Ovary (tissue), 3 donors: ENCODE results near the gene GAK.

ENCODE experiments used
- EP300 ChIP-seq: sonication (generic); formaldehyde crosslinking; IDR thresholded peaks from one replicate; pipeline ENCODE4 v1.6.1; 2017; ENCODE audit warnings: antibody characterized with exemption
- POLR2A ChIP-seq: fragments of 450-650 bp; IDR thresholded peaks from one replicate; pipeline ENCODE4 v1.6.1; 2017; ENCODE audit warnings: antibody characterized with exemption, mild to moderate bottlenecking, moderate library complexity
- TF ChIP-seq, protein P1 (sequence below), 3 donors: fragments of 450-650 bp in 2 of 3; fragments of 200-600 bp in 1 of 3; IDR thresholded peaks; one replicate each; pipeline versions ENCODE4 v1.5.1 to v1.8.0; 2016 to 2022; ENCODE audit warnings: antibody characterized with exemption in 3 of 3, mild to moderate bottlenecking in 1 of 3
- donor health status: DM: no; HTN: no; CAD: no.

DNA sequence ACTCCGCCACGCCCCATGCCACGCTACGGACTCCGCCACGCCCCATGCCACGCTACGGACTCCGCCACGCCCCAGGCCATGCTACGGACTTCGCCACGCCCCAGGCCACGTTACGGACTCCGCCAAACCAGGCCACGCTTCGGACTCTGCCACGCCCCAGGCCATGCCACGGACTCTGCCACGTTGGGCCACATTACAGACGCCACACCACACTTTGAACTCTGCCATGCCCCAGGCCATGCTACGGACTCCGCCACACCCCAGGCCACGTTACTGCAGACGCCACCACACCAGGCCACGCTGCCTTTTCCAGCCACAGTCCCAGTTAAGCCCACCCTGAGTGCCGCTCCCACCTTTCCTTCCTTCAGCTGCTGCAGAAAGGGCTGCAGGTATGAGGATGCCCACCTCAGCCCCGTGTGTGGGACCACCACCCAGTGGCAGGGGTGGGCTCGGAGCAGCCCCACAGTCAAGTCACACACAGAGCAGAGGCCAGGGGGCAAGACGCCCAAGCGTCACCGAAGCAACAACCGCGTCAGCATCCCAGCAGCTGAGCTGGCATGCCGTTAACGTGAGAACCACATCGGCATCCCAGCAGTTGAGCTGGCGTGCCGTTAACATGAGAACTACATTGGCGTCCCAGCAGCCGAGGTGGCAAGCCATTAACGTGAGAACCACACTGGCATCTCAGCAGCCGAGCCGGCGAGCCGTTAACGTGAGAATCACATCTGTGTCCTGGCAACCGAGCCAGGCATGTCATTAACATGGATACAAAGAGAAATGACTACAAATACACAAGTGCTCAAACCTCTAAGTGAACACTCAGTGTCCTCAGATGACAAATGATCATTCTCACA, 26.4 kb downstream of the GAK start:
- TF ChIP-seq, protein P1, sequence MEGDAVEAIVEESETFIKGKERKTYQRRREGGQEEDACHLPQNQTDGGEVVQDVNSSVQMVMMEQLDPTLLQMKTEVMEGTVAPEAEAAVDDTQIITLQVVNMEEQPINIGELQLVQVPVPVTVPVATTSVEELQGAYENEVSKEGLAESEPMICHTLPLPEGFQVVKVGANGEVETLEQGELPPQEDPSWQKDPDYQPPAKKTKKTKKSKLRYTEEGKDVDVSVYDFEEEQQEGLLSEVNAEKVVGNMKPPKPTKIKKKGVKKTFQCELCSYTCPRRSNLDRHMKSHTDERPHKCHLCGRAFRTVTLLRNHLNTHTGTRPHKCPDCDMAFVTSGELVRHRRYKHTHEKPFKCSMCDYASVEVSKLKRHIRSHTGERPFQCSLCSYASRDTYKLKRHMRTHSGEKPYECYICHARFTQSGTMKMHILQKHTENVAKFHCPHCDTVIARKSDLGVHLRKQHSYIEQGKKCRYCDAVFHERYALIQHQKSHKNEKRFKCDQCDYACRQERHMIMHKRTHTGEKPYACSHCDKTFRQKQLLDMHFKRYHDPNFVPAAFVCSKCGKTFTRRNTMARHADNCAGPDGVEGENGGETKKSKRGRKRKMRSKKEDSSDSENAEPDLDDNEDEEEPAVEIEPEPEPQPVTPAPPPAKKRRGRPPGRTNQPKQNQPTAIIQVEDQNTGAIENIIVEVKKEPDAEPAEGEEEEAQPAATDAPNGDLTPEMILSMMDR (IDR thresholded peaks at IDR 0.05) = no peak
- TF ChIP-seq POLR2A (no peak), EP300 (no peak)
